HEK293 (cell line): ENCODE data around the gene ZNF184.

ENCODE experiments used
- CTCF ChIA-PET: fragments of 350-600 bp; formaldehyde crosslinking; extraction: SDS; loops from one replicate; lab custom pipeline; 2021; ENCODE audit warnings: antibody characterized with exemption; lab: Yijun Ruan, JAX
- POLR2A ChIA-PET: fragments of 300-600 bp; formaldehyde crosslinking; extraction: SDS; loops from one replicate; lab custom pipeline; 2020; ENCODE audit warnings: antibody characterized with exemption, inconsistent platforms; lab: Yijun Ruan, JAX
- H3K27ac ChIP-seq: fragments of 200-500 bp; sonication (Bioruptor generic); 2 replicates; pipeline ENCODE4 v1.5.1; 2014; ENCODE audit warnings: low read depth, low read length, control low read depth, inconsistent platforms; ENCODE audit errors: extremely low read depth
- H3K36me3 ChIP-seq, 2 experiments: fragments of 200-500 bp in 1 of 2; sonication (Bioruptor generic) in 1 of 2; 1 replicate in 1 of 2; 2 replicates in 1 of 2; pipeline ENCODE4 v1.5.1; 2014 to 2017; ENCODE audit warnings: inconsistent platforms in 2 of 2, low read length in 2 of 2; ENCODE audit not compliant: control insufficient read depth in 2 of 2, insufficient read depth in 1 of 2
- H3K4me1 ChIP-seq: fragments of 200-500 bp; sonication (Bioruptor generic); 2 replicates; pipeline ENCODE4 v1.5.1; 2014; ENCODE audit warnings: mild to moderate bottlenecking, low read length, inconsistent platforms; ENCODE audit not compliant: control insufficient read depth, insufficient read depth
- H3K4me3 ChIP-seq: 2 replicates; pipeline ENCODE4 v1.5.1; 2011; ENCODE audit warnings: low read depth, mild to moderate bottlenecking, control low read depth, low read length, moderate library complexity
- H3K9me3 ChIP-seq: fragments of 200-500 bp; sonication (Bioruptor generic); 2 replicates; pipeline ENCODE4 v1.5.1; 2014; ENCODE audit warnings: low read depth, low read length, inconsistent platforms; ENCODE audit not compliant: control insufficient read depth, insufficient read depth
- CTCF ChIP-seq: fragments of 450-650 bp; formaldehyde crosslinking; IDR thresholded peaks from 2 replicates; pipeline ENCODE4 v1.5.1; 2016; ENCODE audit warnings: missing biosample characterization, missing genetic modification characterization
- ELK4 ChIP-seq: IDR thresholded peaks from 2 replicates; pipeline ENCODE4 v1.6.1; 2011; ENCODE audit warnings: mild to moderate bottlenecking, low read depth, low read length, borderline replicate concordance
- HIC1 ChIP-seq: fragments of 450-650 bp; formaldehyde crosslinking; IDR thresholded peaks from 2 replicates; pipeline ENCODE4 v1.5.1; 2016; ENCODE audit warnings: missing biosample characterization, missing genetic modification characterization
- HOXD13 ChIP-seq: sonication (generic); formaldehyde crosslinking; IDR thresholded peaks from 2 replicates; pipeline ENCODE4 v1.8.0; 2022; ENCODE audit warnings: missing genetic modification reagents, borderline replicate concordance
- MEIS1 ChIP-seq: sonication (generic); formaldehyde crosslinking; IDR thresholded peaks from 2 replicates; pipeline ENCODE4 v1.8.1; 2022; ENCODE audit warnings: missing genetic modification reagents, mild to moderate bottlenecking, borderline replicate concordance
- YY2 ChIP-seq: fragments of 450-650 bp; formaldehyde crosslinking; IDR thresholded peaks from 2 replicates; pipeline ENCODE4 v1.5.1; 2016; ENCODE audit warnings: missing biosample characterization, missing genetic modification characterization
- ZBTB11 ChIP-seq: fragments of 450-650 bp; formaldehyde crosslinking; conservative IDR thresholded peaks from 2 replicates; pipeline ENCODE4 v1.5.1; 2016; ENCODE audit warnings: low read depth, missing biosample characterization, missing genetic modification characterization
- ZBTB17 ChIP-seq: fragments of 450-650 bp; formaldehyde crosslinking; IDR thresholded peaks from 2 replicates; pipeline ENCODE4 v1.5.1; 2016; ENCODE audit warnings: missing biosample characterization, missing genetic modification characterization
- ZNF121 ChIP-seq: fragments of 450-650 bp; formaldehyde crosslinking; IDR thresholded peaks from 2 replicates; pipeline ENCODE4 v1.5.1; 2016; ENCODE audit warnings: missing biosample characterization, missing genetic modification characterization
- ZNF184 ChIP-seq: fragments of 450-650 bp; IDR thresholded peaks from 2 replicates; pipeline ENCODE4 v1.5.1; 2018; ENCODE audit warnings: missing biosample characterization, mild to moderate bottlenecking, missing genetic modification characterization
- ZNF202 ChIP-seq: fragments of 450-650 bp; formaldehyde crosslinking; IDR thresholded peaks from 2 replicates; pipeline ENCODE4 v1.5.1; 2016; ENCODE audit warnings: missing biosample characterization, missing genetic modification characterization, borderline replicate concordance
- ZNF221 ChIP-seq: fragments of 450-650 bp; formaldehyde crosslinking; IDR thresholded peaks from 2 replicates; pipeline ENCODE4 v1.5.1; 2017; ENCODE audit warnings: missing biosample characterization, missing genetic modification characterization, borderline replicate concordance
- ZNF280D ChIP-seq: fragments of 450-650 bp; formaldehyde crosslinking; IDR thresholded peaks from 2 replicates; pipeline ENCODE4 v1.5.1; 2016; ENCODE audit warnings: missing biosample characterization, missing genetic modification characterization
- ZNF335 ChIP-seq: fragments of 450-650 bp; formaldehyde crosslinking; conservative IDR thresholded peaks from 2 replicates; pipeline ENCODE4 v1.5.1; 2016; ENCODE audit warnings: missing biosample characterization, missing genetic modification characterization
- ZNF366 ChIP-seq: fragments of 450-650 bp; formaldehyde crosslinking; conservative IDR thresholded peaks from 2 replicates; pipeline ENCODE4 v1.5.1; 2016; ENCODE audit warnings: missing biosample characterization, missing genetic modification characterization
- ZNF549 ChIP-seq: fragments of 450-650 bp; IDR thresholded peaks from 2 replicates; pipeline ENCODE4 v1.5.1; 2018; ENCODE audit warnings: missing biosample characterization, missing genetic modification characterization, mild to moderate bottlenecking, inconsistent platforms, moderate library complexity
- ZNF621 ChIP-seq: fragments of 450-650 bp; formaldehyde crosslinking; IDR thresholded peaks from 2 replicates; pipeline ENCODE4 v1.5.1; 2017; ENCODE audit warnings: missing biosample characterization, missing genetic modification characterization
- ZNF629 ChIP-seq: fragments of 450-650 bp; formaldehyde crosslinking; IDR thresholded peaks from 2 replicates; pipeline ENCODE4 v1.5.1; 2017; ENCODE audit warnings: missing biosample characterization, missing genetic modification characterization
- ZNF654 ChIP-seq: fragments of 450-650 bp; formaldehyde crosslinking; IDR thresholded peaks from 2 replicates; pipeline ENCODE4 v1.5.1; 2016; ENCODE audit warnings: low read depth, missing biosample characterization, missing genetic modification characterization
- ZNF792 ChIP-seq: fragments of 450-650 bp; formaldehyde crosslinking; IDR thresholded peaks from 2 replicates; pipeline ENCODE4 v1.5.1; 2016; ENCODE audit warnings: missing biosample characterization, missing genetic modification characterization
- ZSCAN30 ChIP-seq: fragments of 450-650 bp; IDR thresholded peaks from 2 replicates; pipeline ENCODE4 v1.5.1; 2018; ENCODE audit warnings: missing biosample characterization, mild to moderate bottlenecking, missing genetic modification characterization, moderate library complexity

Gene ZNF184

GRCh38 chr6:27407153-27407814, 65.6 kb downstream of the ZNF184 start (continued):
- TF ChIP-seq ZNF366 (tag by site-specific recombination) (no peak), HIC1 (tag by site-specific recombination) (no peak), CTCF (tag by site-specific recombination) (no peak), ZSCAN30 (no peak), ZNF221 (tag by site-specific recombination) (no peak), ZNF792 (tag by site-specific recombination) (no peak), ZNF549 (no peak), ZNF654 (tag by site-specific recombination) (no peak), ELK4 (no peak), ZNF121 (no peak)

- Histone ChIP-seq H3K27ac (no peak overlapping the region), H3K9me3 (no peaks in the 10 kb centered on the region), H3K4me3 (no peak overlapping the region), H3K4me1 (no peaks in the 10 kb centered on the region), H3K36me3 (peaks cover 0 to under 1% of the 10 kb centered on the region in 2 experiments; a peak in 1 of 3 replicates)
- CTCF ChIA-PET = interaction anchor here (0.7 kb wide), 1 partner anchor 265 kb away, joined by 3 read pairs; no protein-coding TSS in a partner anchor
- POLR2A ChIA-PET = no interaction called here
- TF ChIP-seq ZBTB11 (tag by site-specific recombination) (no peak), MEIS1 (no peak), YY2 (no peak), ZNF335 (no peak), ZNF184 (tag by site-specific recombination) (no peak), ZNF280D (tag by site-specific recombination) (no peak), ZNF202 (tag by site-specific recombination) (no peak), ZNF621 (tag by site-specific recombination) (no peak), ZBTB17 (no peak), HOXD13 (CRISPR knock-in tag) (no peak), ZNF629 (tag by site-specific recombination) (no peak)
Observed at GRCh38 chr6:27406085-27406484, 66.8 kb downstream of the ZNF184 start.
